ENCODE data around the gene DHX35.

- no peak for TF ChIP-seq CTCF (IDR thresholded peaks at IDR 0.05; ENCODE audit: poor library complexity, severe bottlenecking)
- no peak for TF ChIP-seq POLR2AphosphoS5 (IDR thresholded peaks at IDR 0.05)
- TF ChIP-seq MXI1 (conservative IDR thresholded peaks at IDR 0.05; ENCODE audit: poor library complexity, severe bottlenecking): no peak
- no peak for TF ChIP-seq REST (IDR thresholded peaks at IDR 0.05; ENCODE audit: borderline replicate concordance)
- no peak for TF ChIP-seq SMC3 (conservative IDR thresholded peaks at IDR 0.05; ENCODE audit: poor library complexity)
Observed at GRCh38 chr20:39041067-39041466, 78.9 kb downstream of the DHX35 start.

All from neural cell (in vitro differentiated cells).